Activated CD4-positive, alpha-beta T cell treated with anti-CD3 and anti-CD28 coated beads, Interleukin-2, Interleukin-4, amounts not matched to agents 100 ng/mL and 50 ng/mL, durations not matched to agents 16 hours and 8 hours (primary cell): ENCODE measurements around the gene C5.
"Not testable (repeated sequence)": the region's sequence is repeated elsewhere in the genome, so short reads cannot be mapped to it uniquely, and the experiment has no call there.

ENCODE experiments used
- DNase-seq: peaks from one replicate; pipeline ENCODE4 v3.0.0-alpha.2; 2020; ENCODE audit warnings: low spot score

The C5 gene

GRCh38 chr9:120979797-120980196 is 70.3 kb downstream of the C5 start:
- no peak for DNase-seq

GRCh38 chr9:120978987-120979386 is 71.1 kb downstream of the C5 start:
- no peak for DNase-seq

DNA sequence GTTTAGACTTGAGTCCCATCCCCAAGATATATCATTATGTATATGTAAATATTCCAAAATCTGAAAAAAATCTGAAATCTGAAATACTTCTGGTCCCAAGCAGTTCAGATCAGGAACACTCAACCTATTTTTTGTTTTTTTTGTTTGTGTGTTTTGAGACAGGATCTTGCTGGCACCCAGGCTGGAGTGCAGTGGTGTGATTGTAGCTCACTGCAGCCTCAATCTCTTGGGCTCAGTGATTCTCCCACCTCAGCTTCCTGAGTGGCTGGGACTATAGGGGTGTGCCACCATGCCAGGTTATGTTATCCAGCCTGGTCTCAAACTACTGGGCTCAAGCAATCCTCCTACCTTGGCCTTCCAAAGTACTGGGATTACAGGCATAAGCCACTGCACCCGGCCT is 72.8 kb downstream of the C5 start:
- DNase-seq, result no peak

- DNase-seq, result no peak
Observed at GRCh38 chr9:120974921-120975320, 75.2 kb downstream of the C5 start.

DNA sequence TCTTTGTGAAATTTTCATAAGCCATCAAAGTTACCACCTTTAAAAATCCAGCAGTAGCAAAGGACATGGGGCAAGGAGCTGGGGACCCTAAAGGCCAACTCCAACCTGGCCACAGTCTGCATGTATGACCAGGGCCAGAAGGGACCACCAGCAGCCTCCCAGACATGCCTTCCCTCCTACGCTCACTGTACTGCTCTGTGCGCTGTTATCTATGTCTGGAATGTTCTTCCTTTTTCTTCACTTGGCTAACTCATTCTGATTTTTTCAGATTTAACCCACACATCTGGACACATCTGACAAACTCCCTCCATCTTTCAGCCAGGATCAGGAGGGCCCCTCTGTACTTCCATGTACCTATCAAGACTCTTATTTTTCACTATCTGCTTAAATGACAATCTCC is 75.9 kb downstream of the C5 start:
- DNase-seq, result no peak

- no peak for DNase-seq
Observed at GRCh38 chr9:120971938-120972337, 78.1 kb downstream of the C5 start.

DNA sequence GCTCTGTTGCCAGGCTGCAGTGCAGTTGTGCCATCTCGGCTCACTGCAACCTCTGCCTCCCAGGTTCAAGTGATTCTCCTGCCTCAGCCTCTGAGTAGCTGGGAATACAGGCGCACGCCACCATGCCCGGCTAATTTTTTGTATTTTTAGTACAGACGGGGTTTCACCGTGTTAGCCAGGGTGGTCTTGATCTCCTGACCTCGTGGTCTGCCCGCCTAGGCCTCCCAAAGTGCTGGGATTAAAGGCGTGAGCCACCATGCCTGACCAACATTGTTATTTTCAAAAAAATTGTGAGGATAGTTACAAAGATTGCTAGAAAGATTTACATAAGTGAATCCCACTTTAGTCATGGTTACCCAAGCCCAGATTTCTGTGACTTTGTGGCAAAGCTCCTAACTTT is 78.6 kb downstream of the C5 start:
- DNase-seq, result not testable (repeated sequence)

- no peak for DNase-seq
Observed at GRCh38 chr9:120970244-120970643, 79.8 kb downstream of the C5 start.

DNA sequence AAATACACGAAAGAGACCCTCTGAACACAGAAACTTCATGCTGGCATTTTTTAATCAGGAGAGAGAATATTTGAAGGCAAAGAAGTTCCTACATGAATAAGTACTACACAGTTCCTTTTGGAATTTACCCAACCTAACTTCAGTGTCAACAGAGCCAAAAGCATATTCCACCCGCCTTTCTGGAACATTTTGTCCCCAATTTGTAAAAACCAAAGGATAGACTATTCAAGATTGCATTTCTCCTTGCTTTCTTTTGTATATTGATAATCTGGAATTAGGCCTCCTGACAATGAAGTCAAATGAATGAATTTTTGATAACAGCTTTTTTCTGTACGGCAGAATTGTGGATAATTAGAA is 84.1 kb downstream of the C5 start:
- DNase-seq, result no peak

GRCh38 chr9:120965344-120966012 is 84.6 kb downstream of the C5 start:
- no peak for DNase-seq

GRCh38 chr9:120961936-120962335 is 88.1 kb downstream of the C5 start:
- no peak for DNase-seq

DNA sequence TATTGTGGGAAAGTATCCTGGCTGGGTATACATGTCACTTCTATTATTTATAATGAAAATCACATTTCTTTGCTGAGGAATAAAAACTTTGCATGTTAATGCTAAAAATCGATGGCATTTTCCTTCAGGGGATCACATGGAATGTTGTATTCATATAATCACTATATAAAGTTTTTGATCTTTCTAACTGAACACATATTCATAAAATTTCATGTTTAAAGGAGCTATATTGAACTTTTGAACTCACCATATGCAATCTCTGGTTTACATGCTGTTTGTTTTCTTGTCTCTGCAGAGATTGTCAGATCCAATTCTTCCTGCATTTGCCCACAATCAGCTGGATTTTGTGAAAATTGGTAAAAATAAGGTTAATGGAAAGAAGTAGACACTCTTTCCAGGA is 90.1 kb downstream of the C5 start:
- no peak for DNase-seq

DNA sequence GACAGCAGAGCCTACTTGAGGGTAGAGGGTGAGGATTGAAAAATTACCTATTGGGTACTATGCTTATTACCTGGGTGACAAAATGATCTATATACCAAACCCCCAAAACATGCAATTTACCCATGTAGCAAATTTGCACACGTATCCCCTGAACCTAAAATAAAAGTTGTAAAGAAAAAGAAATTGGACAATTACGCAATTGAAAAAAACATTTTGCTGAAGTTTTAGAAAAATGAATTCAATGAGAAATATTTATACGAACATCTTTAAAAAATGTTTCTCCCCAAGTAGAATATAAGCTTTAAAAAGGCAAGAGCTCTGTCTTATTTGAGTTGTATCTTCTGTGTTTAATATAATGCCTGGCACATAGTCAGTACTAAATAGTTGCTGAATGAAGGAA is 93.2 kb downstream of the C5 start:
- no peak for DNase-seq

- no peak for DNase-seq
Observed at GRCh38 chr9:120951960-120952618, 98.0 kb downstream of the C5 start.

DNA sequence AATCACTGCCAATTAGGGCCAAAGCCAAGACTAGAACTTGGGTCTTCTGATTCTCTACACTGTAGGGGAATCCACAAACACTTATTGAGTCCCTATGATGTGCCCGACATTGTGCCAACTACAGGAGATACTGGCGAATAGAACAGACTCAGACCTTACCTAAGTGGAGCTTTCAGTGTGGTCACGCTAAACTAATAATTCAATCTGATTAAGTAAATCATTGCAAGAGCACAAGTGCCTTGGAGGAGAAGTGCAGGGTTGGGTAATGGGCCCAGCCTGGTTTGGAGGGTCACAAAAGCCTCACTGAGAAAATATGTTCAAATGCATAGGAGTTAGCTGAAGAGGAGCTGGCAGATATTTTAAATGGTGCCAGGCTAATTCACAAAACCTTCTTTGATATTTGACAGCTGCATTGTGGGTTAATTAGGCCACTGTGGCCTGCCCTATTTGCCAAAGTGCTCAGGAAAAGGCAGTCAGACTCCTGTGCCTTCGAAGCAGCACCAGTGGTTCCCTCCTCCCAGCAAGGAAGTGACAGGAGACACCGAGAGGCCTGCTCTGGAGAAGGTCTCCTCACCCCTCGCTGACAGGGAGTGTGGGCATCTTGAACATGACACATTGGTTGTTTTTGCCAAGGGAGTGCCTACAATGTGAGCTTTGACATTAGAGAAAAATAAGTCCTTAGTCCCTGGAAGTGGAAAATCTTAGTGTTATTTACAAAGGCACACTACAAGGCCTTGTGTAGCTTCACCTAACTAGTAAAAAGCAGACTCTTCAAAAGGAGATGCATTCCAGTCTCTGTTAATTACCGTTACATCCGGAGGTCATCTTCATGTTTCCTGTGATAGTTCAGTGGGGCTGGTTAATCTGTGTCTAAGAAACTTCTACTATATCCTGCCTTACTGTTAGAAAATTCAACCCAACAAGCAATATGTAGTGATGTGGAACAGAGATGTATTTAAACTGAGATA is 99.4 kb downstream of the C5 start:
- no peak for DNase-seq

DNA sequence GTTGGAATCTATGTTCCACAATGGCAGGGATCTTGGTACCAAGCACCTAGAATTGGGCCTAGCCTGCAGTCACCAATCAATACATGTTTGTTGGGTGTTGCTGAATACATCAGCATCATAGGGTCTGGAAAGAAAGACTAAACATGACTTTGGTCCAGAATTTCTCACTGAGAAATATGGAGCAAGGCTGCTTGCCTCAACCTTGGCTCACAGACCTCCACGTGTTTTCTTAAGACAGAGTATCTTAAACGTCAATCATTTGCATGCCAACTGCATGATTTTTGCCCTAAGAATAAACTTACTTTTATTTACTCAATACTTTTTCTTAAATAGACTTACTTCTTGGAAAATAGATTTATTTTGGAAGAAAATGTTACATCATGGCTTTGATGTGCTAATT is 100.8 kb downstream of the C5 start:
- no peak for DNase-seq

DNA sequence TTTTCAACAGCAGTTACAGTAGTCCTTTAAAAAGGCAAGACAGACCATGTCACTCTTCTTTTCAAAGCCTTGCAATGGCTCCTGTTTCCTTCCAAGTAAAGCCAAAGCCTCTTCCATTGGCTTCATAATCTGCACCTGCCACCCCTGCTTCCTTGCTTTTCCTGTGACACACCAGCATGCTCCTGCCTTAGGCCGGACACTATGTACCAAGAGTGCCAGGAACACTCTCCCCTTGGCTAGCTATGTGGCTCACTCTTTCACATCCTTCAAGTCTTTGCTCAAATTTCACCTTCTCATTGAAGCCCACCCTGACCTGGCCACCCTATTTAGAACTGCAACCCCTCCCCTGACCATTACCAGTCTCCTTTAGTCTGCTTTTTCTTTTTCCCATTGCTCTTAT is 101.3 kb downstream of the C5 start:
- no peak for DNase-seq

DNA sequence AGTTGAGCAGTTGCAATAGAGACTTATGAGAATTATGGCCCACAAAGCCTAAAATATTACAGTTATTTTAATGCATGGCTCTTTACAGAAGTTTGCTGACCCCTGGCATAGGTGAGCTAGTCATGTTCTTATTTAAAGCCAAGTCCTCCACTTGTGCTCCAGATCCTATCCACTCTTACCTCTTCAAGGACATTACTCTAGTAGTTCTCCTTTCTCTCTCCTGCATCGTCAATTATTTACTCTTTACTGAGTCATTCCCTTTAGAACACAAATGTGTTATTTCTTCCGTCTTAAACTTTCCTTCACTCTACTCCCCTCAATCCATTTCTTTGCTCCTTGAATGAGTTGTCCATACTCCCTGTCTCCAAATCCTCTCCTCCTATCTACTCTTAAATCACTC is 102.9 kb downstream of the C5 start:
- DNase-seq, result no peak

GRCh38 chr9:120946259-120946658 is 103.8 kb downstream of the C5 start:
- no peak for DNase-seq

GRCh38 chr9:120944948-120945347 is 105.1 kb downstream of the C5 start:
- no peak for DNase-seq

- DNase-seq, result no peak
Observed at GRCh38 chr9:120944434-120944843, 105.6 kb downstream of the C5 start.

GRCh38 chr9:120942186-120943001 is 107.7 kb downstream of the C5 start:
- DNase-seq, result no peak
